HepG2 (cell line): ENCODE results near the gene JUND. TPM values are rescaled to one million over a fixed set of nuclear protein-coding genes. Genes with fewer than 3 reads are reported as not detected.

Experiments
- AGO1 ChIP-seq: fragments of 200-400 bp; formaldehyde crosslinking; IDR thresholded peaks from 2 replicates; pipeline ENCODE4 v1.6.1; 2017; ENCODE audit warnings: mild to moderate bottlenecking, low read depth, low read length, moderate library complexity; ENCODE audit not compliant: poor library complexity, severe bottlenecking
- ISX ChIP-seq: sonication (generic); formaldehyde crosslinking; conservative IDR thresholded peaks from 2 replicates; pipeline ENCODE4 v1.5.0; 2020; ENCODE audit warnings: missing genetic modification reagents
- KDM3A ChIP-seq: IDR thresholded peaks from 2 replicates; pipeline ENCODE4 v1.6.1; 2018; ENCODE audit warnings: low read depth, missing compliant biosample characterization
- KDM4B ChIP-seq: sonication (generic); formaldehyde crosslinking; IDR thresholded peaks from 2 replicates; pipeline ENCODE4 v1.4.0; 2020; ENCODE audit warnings: missing genetic modification reagents
- KLF6 ChIP-seq: IDR thresholded peaks from 2 replicates; pipeline ENCODE4 v1.8.0; 2016; ENCODE audit warnings: missing biosample characterization, missing genetic modification reagents
- NR3C1 ChIP-seq: sonication (generic); formaldehyde crosslinking; IDR thresholded peaks from 2 replicates; pipeline ENCODE4 v1.4.0; 2020; ENCODE audit warnings: missing genetic modification reagents
- PITX1 ChIP-seq: sonication (generic); formaldehyde crosslinking; IDR thresholded peaks from 2 replicates; pipeline ENCODE4 v1.5.1; 2020; ENCODE audit warnings: mild to moderate bottlenecking, missing genetic modification reagents
- POLR2G ChIP-seq: fragments of 200-400 bp; formaldehyde crosslinking; IDR thresholded peaks from 2 replicates; pipeline ENCODE4 v1.6.1; 2018; ENCODE audit warnings: mild to moderate bottlenecking, low read depth, low read length, moderate library complexity
- RBAK ChIP-seq: sonication (generic); formaldehyde crosslinking; IDR thresholded peaks from 2 replicates; pipeline ENCODE4 v1.5.1; 2020; ENCODE audit warnings: mild to moderate bottlenecking, missing genetic modification reagents
- RCOR2 ChIP-seq: IDR thresholded peaks from 2 replicates; pipeline ENCODE4 v1.6.1; 2016; ENCODE audit warnings: missing biosample characterization, missing genetic modification reagents
- SIX4 ChIP-seq: sonication (generic); formaldehyde crosslinking; IDR thresholded peaks from 2 replicates; pipeline ENCODE4 v1.4.0; 2020; ENCODE audit warnings: missing genetic modification reagents
- SSRP1 ChIP-seq: IDR thresholded peaks from 2 replicates; pipeline ENCODE4 v1.6.1; 2016; ENCODE audit warnings: control low read depth
- TBL1XR1 ChIP-seq: fragments of 150-350 bp; IDR thresholded peaks from 2 replicates; pipeline ENCODE4 v1.6.1; 2014; ENCODE audit warnings: borderline replicate concordance, low read length; ENCODE audit not compliant: partially characterized antibody
- XBP1 ChIP-seq: sonication (generic); formaldehyde crosslinking; IDR thresholded peaks from 2 replicates; pipeline ENCODE4 v1.5.0; 2020; ENCODE audit warnings: missing genetic modification reagents
- ZNF225 ChIP-seq: sonication (generic); formaldehyde crosslinking; IDR thresholded peaks from 2 replicates; pipeline ENCODE4 v1.4.0; 2020; ENCODE audit warnings: mild to moderate bottlenecking, missing genetic modification reagents
- ZNF234 ChIP-seq: sonication (generic); formaldehyde crosslinking; conservative IDR thresholded peaks from 2 replicates; pipeline ENCODE4 v1.5.1; 2020; ENCODE audit warnings: mild to moderate bottlenecking, missing genetic modification reagents
- ZNF24 ChIP-seq: fragments of 450-650 bp; IDR thresholded peaks from 2 replicates; pipeline ENCODE4 v1.6.1; 2017; ENCODE audit warnings: antibody characterized with exemption, mild to moderate bottlenecking
- ZNF383 ChIP-seq: sonication (generic); formaldehyde crosslinking; IDR thresholded peaks from 2 replicates; pipeline ENCODE4 v1.4.0; 2020; ENCODE audit warnings: missing genetic modification reagents, mild to moderate bottlenecking, borderline replicate concordance
- ZNF572 ChIP-seq: sonication (generic); formaldehyde crosslinking; IDR thresholded peaks from 2 replicates; pipeline ENCODE4 v1.5.1; 2020; ENCODE audit warnings: mild to moderate bottlenecking, missing genetic modification reagents
- ZNF749 ChIP-seq: sonication (generic); formaldehyde crosslinking; IDR thresholded peaks from 2 replicates; pipeline ENCODE4 v1.8.0; 2022; ENCODE audit warnings: mild to moderate bottlenecking, missing genetic modification reagents, moderate library complexity, borderline replicate concordance
- ZNF788 ChIP-seq: sonication (generic); formaldehyde crosslinking; IDR thresholded peaks from 2 replicates; pipeline ENCODE4 v1.5.0; 2020; ENCODE audit warnings: mild to moderate bottlenecking, missing genetic modification reagents, borderline replicate concordance
- ZNF83 ChIP-seq: sonication (generic); formaldehyde crosslinking; IDR thresholded peaks from 2 replicates; pipeline ENCODE4 v1.4.0; 2020; ENCODE audit warnings: missing genetic modification reagents, mild to moderate bottlenecking, borderline replicate concordance
- polyA plus RNA-seq, 8 experiments: library from polyadenylated mRNA; depleted of rRNA in 3 of 8; stranded (reverse) in 7 of 8; unstranded in 1 of 8; fragments of >200 nt; fragmentation: Illumina TruSeq in 4 of 8; extraction: Trizol in 4 of 8; gene quantifications; 2 replicates each; pipeline versions ENCODE4 v1.2.1 to v1.2.3, GENCODE V29; 2011 to 2016; ENCODE audit warnings: low read depth in 4 of 8, missing spikeins in 1 of 8, mixed read lengths in 1 of 8; ENCODE audit not compliant: insufficient read depth in 1 of 8
- total RNA-seq, 5 experiments: library from RNA; depleted of rRNA; stranded (reverse); fragments of >200 nt; fragmentation: Illumina TruSeq; extraction: Trizol; gene quantifications; 2 replicates each; pipeline ENCODE4 v1.2.3, GENCODE V29; 2016; ENCODE audit warnings: low read depth in 1 of 5
- TF ChIP-seq, protein P1 (sequence below): sonication (generic); formaldehyde crosslinking; IDR thresholded peaks from 2 replicates; pipeline ENCODE4 v1.8.0; 2023; ENCODE audit warnings: mild to moderate bottlenecking, missing genetic modification reagents
- TF ChIP-seq, protein P2 (sequence below): sonication (generic); formaldehyde crosslinking; IDR thresholded peaks from 2 replicates; pipeline ENCODE4 v1.5.0; 2020; ENCODE audit warnings: missing genetic modification reagents
- TF ChIP-seq, protein P3 (sequence below): sonication (generic); formaldehyde crosslinking; IDR thresholded peaks from 2 replicates; pipeline ENCODE4 v1.4.0; 2020; ENCODE audit warnings: missing genetic modification reagents
- TF ChIP-seq, protein P4 (sequence below): sonication (generic); formaldehyde crosslinking; IDR thresholded peaks from 2 replicates; pipeline ENCODE4 v1.8.0; 2022; ENCODE audit warnings: mild to moderate bottlenecking, missing genetic modification reagents, moderate library complexity
- TF ChIP-seq, protein P5 (sequence below): IDR thresholded peaks from 2 replicates; pipeline ENCODE4 v1.6.1; 2016

JUND gene
- total and polyA plus RNA-seq, 2 of the 13 experiments (the other 11 are each of a cell fraction or from before 2014, with no cell fraction given), result 41.2 to 59.8 TPM

DNA sequence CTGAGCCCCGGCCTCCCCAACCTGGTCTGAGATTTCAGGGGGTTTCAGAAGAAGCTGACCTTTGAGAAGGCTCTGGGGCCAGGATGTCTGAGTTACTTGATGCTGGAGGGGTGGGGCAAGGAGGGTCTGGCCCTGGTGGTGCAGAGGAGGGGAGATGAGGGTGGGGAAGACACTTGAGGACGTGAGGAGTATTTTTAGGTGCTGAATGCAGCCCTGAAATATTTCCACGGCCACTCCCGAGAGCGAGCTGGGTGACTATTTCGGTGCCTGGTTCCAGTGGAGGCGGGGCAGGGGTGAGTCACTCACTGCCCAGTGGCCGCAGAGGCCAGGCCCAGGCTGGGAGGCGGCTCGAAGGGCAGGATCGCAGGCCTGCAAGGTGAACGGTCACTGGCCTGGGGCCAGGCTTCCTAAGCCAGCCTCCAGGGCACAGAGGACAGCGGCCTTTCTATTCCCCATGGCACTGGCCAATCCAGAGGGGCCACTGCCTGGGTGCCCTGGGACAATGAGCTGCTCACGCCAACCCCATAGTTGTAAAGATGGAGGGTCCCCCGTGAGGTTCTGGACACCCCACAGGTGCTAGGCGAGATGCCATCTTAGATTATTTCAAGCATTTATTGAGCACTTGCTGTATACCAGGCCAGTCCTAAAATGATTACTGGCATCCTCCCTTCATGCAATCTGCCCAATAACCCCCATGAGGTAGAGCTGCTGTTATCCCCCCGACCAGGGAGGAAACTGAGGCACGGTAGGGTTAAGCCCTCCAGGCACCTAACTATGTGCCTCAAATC is 19.7 kb upstream of the JUND start (continued):
- TF ChIP-seq RCOR2 (CRISPR knock-in tag) (no peak; the same call in 1 of the 2 replicates), AGO1 (no peak), SSRP1 (no peak), ZNF383 (CRISPR knock-in tag) (no peak), TBL1XR1 (no peak), KLF6 (CRISPR knock-in tag) (no peak), XBP1 (no peak), ZNF83 (no peak), ZNF225 (CRISPR knock-in tag) (no peak), RBAK (no peak), ZNF788 (CRISPR knock-in tag) (no peak), KDM3A (0 out of 2 replicates have a peak, but pooled peaks have one; percentile 20), NR3C1 (CRISPR knock-in tag) (no peak), ZNF749 (no peak), PITX1 (CRISPR knock-in tag) (no peak), KDM4B (CRISPR knock-in tag) (no peak), ISX (no peak), ZNF572 (CRISPR knock-in tag) (no peak), ZNF24 (no peak), ZNF234 (CRISPR knock-in tag) (no peak), POLR2G (no peak), SIX4 (CRISPR knock-in tag) (no peak)
- TF ChIP-seq, protein P1, sequence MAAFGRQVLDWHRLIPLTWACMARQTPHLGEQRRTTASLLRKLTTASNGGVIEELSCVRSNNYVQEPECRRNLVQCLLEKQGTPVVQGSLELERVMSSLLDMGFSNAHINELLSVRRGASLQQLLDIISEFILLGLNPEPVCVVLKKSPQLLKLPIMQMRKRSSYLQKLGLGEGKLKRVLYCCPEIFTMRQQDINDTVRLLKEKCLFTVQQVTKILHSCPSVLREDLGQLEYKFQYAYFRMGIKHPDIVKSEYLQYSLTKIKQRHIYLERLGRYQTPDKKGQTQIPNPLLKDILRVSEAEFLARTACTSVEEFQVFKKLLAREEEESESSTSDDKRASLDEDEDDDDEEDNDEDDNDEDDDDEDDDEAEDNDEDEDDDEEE, result no peak
- TF ChIP-seq, protein P2, sequence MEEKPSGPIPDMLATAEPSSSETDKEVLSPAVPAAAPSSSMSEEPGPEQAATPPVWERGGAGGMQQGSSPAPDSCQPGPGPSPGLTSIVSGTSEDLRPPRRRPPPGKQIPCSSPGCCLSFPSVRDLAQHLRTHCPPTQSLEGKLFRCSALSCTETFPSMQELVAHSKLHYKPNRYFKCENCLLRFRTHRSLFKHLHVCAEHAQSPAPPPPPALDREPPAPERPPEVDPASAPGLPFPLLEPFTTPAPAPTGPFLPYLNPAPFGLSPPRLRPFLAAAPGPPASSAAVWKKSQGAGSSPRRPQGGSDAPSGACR (CRISPR knock-in tag), result no peak
- TF ChIP-seq, protein P3, sequence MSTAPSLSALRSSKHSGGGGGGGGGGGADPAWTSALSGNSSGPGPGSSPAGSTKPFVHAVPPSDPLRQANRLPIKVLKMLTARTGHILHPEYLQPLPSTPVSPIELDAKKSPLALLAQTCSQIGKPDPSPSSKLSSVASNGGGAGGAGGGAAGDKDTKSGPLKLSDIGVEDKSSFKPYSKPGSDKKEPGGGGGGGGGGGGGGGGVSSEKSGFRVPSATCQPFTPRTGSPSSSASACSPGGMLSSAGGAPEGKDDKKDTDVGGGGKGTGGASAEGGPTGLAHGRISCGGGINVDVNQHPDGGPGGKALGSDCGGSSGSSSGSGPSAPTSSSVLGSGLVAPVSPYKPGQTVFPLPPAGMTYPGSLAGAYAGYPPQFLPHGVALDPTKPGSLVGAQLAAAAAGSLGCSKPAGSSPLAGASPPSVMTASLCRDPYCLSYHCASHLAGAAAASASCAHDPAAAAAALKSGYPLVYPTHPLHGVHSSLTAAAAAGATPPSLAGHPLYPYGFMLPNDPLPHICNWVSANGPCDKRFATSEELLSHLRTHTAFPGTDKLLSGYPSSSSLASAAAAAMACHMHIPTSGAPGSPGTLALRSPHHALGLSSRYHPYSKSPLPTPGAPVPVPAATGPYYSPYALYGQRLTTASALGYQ (CRISPR knock-in tag), result no peak
- TF ChIP-seq, protein P4, sequence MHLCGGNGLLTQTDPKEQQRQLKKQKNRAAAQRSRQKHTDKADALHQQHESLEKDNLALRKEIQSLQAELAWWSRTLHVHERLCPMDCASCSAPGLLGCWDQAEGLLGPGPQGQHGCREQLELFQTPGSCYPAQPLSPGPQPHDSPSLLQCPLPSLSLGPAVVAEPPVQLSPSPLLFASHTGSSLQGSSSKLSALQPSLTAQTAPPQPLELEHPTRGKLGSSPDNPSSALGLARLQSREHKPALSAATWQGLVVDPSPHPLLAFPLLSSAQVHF (CRISPR knock-in tag), result no peak
- TF ChIP-seq, protein P5, sequence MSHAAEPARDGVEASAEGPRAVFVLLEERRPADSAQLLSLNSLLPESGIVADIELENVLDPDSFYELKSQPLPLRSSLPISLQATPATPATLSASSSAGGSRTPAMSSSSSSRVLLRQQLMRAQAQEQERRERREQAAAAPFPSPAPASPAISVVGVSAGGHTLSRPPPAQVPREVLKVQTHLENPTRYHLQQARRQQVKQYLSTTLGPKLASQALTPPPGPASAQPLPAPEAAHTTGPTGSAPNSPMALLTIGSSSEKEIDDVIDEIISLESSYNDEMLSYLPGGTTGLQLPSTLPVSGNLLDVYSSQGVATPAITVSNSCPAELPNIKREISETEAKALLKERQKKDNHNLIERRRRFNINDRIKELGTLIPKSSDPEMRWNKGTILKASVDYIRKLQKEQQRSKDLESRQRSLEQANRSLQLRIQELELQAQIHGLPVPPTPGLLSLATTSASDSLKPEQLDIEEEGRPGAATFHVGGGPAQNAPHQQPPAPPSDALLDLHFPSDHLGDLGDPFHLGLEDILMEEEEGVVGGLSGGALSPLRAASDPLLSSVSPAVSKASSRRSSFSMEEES (CRISPR knock-in tag), result no peak
